Smooth muscle cell (in vitro differentiated cells): ENCODE results near the gene IQGAP3. TPM values are rescaled to one million over a fixed set of nuclear protein-coding genes. Genes with fewer than 3 reads are reported as not detected.
"Not testable (repeated sequence)": the region's sequence is repeated elsewhere in the genome, so short reads cannot be mapped to it uniquely, and the experiment has no call there.

ENCODE experiments used
- DNase-seq: peaks from one replicate; lab custom pipeline; 2025; ENCODE audit not compliant: unreplicated experiment; lab: John Stamatoyannopoulos, UW
- H2AFZ ChIP-seq: fragments of 200-600 bp; sonication (generic); 2 replicates; pipeline ENCODE4 v1.6.0; 2016; ENCODE audit warnings: antibody characterized with exemption, low read depth, mild to moderate bottlenecking
- H3F3A ChIP-seq: fragments of 200-600 bp; sonication (generic); 2 replicates; pipeline ENCODE4 v1.6.0; 2017; ENCODE audit warnings: antibody characterized with exemption, low read depth
- H3K27ac ChIP-seq: fragments of 200-600 bp; sonication (generic); 2 replicates; pipeline ENCODE4 v1.5.1; 2016; ENCODE audit warnings: low read depth, mild to moderate bottlenecking
- H3K27me3 ChIP-seq: fragments of 200-600 bp; sonication (generic); 2 replicates; pipeline ENCODE4 v1.6.1; 2016; ENCODE audit warnings: low read depth, mild to moderate bottlenecking
- H3K36me3 ChIP-seq: fragments of 200-600 bp; sonication (generic); 2 replicates; pipeline ENCODE4 v1.5.1; 2016; ENCODE audit warnings: low read depth
- H3K4me1 ChIP-seq: fragments of 200-600 bp; sonication (generic); 2 replicates; pipeline ENCODE4 v1.5.1; 2016; ENCODE audit warnings: low read depth
- H3K4me2 ChIP-seq: fragments of 200-600 bp; sonication (generic); 2 replicates; pipeline ENCODE4 v1.6.0; 2016; ENCODE audit warnings: mild to moderate bottlenecking
- H3K4me3 ChIP-seq: fragments of 200-600 bp; sonication (generic); 2 replicates; pipeline ENCODE4 v1.5.1; 2016; ENCODE audit warnings: mild to moderate bottlenecking
- H3K79me2 ChIP-seq: fragments of 200-600 bp; sonication (generic); 2 replicates; pipeline ENCODE4 v1.6.0; 2016; ENCODE audit warnings: low read depth, mild to moderate bottlenecking
- H3K9ac ChIP-seq: fragments of 200-600 bp; sonication (generic); 2 replicates; pipeline ENCODE4 v1.6.0; 2016; ENCODE audit warnings: low read depth
- H3K9me3 ChIP-seq: fragments of 200-600 bp; sonication (generic); replicated peaks from 2 replicates; pipeline ENCODE4 v1.5.1; 2016; ENCODE audit warnings: low read depth
- H4K20me1 ChIP-seq: fragments of 200-600 bp; sonication (generic); 2 replicates; pipeline ENCODE4 v1.6.0; 2016; ENCODE audit warnings: low read depth
- CTCF ChIP-seq: fragments of 200-600 bp; sonication (generic); IDR thresholded peaks from 2 replicates; pipeline ENCODE4 v1.5.1; 2017; ENCODE audit warnings: borderline replicate concordance, mild to moderate bottlenecking, antibody characterized with exemption; ENCODE audit not compliant: insufficient read depth, poor library complexity, severe bottlenecking
- WGBS: methylation state at CpG from one replicate; pipeline ENCODE4 v1.1.7; 2016; ENCODE audit warnings: low lambda C conversion rate; 5-methylcytosine and 5-hydroxymethylcytosine counted together
- polyA plus RNA-seq: library from polyadenylated mRNA; unstranded; fragments of >200 nt; fragmentation: Nextera tagmentation; extraction: Ambion mirVana; gene quantifications from 2 replicates; pipeline ENCODE4 v1.2.1, GENCODE V29; 2016
- total RNA-seq: library from RNA; depleted of rRNA; stranded (reverse); fragments of >200 nt; gene quantifications from 2 replicates; pipeline ENCODE4 v1.2.3, GENCODE V29; 2014

The IQGAP3 gene
- total and polyA plus RNA-seq, 2 experiments from 2014 or later = 2.6 to 2.9 TPM

- H3K9me3 ChIP-seq = no peaks in the 10 kb centered on the region
- H3K4me1 ChIP-seq = no peaks in the 10 kb centered on the region
- H3K27me3 ChIP-seq = no peaks in the 10 kb centered on the region
- H3F3A ChIP-seq = no peaks in the 10 kb centered on the region
- no peaks in the 10 kb centered on the region for H4K20me1 ChIP-seq
- no peak overlapping the region for H3K4me3 ChIP-seq
- no peak for DNase-seq
- no peak overlapping the region for H2AFZ ChIP-seq
- no peaks in the 10 kb centered on the region for H3K36me3 ChIP-seq
- WGBS = 56% methylated on average over 6 of the region's 6 CpGs
- no peaks in the 10 kb centered on the region for H3K79me2 ChIP-seq
- no peak overlapping the region for H3K4me2 ChIP-seq
- peak; percentile 61 for TF ChIP-seq CTCF
- H3K9ac ChIP-seq = no peak overlapping the region
- H3K27ac ChIP-seq = no peak overlapping the region
Observed at GRCh38 chr1:156608981-156609380, 36.6 kb upstream of the IQGAP3 start.

- H2AFZ ChIP-seq = no peak overlapping the region
- no peak overlapping the region for H3K4me2 ChIP-seq
- WGBS = 32% methylated on average over 7 of the region's 7 CpGs
- no peaks in the 10 kb centered on the region for H3K4me1 ChIP-seq
- no peaks in the 10 kb centered on the region for H4K20me1 ChIP-seq
- no peak overlapping the region for H3K4me3 ChIP-seq
- H3K79me2 ChIP-seq = no peaks in the 10 kb centered on the region
- no peak for DNase-seq
- no peaks in the 10 kb centered on the region for H3K36me3 ChIP-seq
- no peak overlapping the region for H3K27ac ChIP-seq
- no peaks in the 10 kb centered on the region for H3K27me3 ChIP-seq
- peak; percentile 64 for TF ChIP-seq CTCF
- H3K9me3 ChIP-seq = no peaks in the 10 kb centered on the region
- no peak overlapping the region for H3K9ac ChIP-seq
- no peaks in the 10 kb centered on the region for H3F3A ChIP-seq
Observed at GRCh38 chr1:156608036-156608674, 35.8 kb upstream of the IQGAP3 start.

- H3K4me3 ChIP-seq, H3K27me3 ChIP-seq, H2AFZ ChIP-seq, H4K20me1 ChIP-seq, H3K9me3 ChIP-seq, H3K4me2 ChIP-seq, H3K27ac ChIP-seq, DNase-seq, H3K9ac ChIP-seq, H3K4me1 ChIP-seq, H3K36me3 ChIP-seq, H3F3A ChIP-seq, H3K79me2 ChIP-seq: not testable (repeated sequence)
- 90% methylated on average over 4 of the region's 4 CpGs for WGBS
Observed at GRCh38 chr1:156607344-156607743, 35.0 kb upstream of the IQGAP3 start.

- Histone ChIP-seq H3K36me3 (no peaks in the 10 kb centered on the region), H3K4me3 (no peak overlapping the region), H3F3A (no peaks in the 10 kb centered on the region), H3K9me3 (no peaks in the 10 kb centered on the region), H4K20me1 (no peaks in the 10 kb centered on the region), H3K4me1 (peaks cover 7% of the 10 kb centered on the region), H3K9ac (no peak overlapping the region), H3K4me2 (no peak overlapping the region), H3K79me2 (peaks cover 20% of the 10 kb centered on the region), H3K27me3 (no peaks in the 10 kb centered on the region), H2AFZ (no peak overlapping the region), H3K27ac (no peak overlapping the region)
- whole genome bisulfite sequencing = 37% methylated on average over 10 of the region's 10 CpGs
- TF ChIP-seq CTCF = peak; percentile 29
- DNase-seq = no peak
Observed at GRCh38 chr1:156602557-156602993, 30.2 kb upstream of the IQGAP3 start.
